Glutamatergic neuron (in vitro differentiated cells): ENCODE results near the gene ZNF544. TPM values are rescaled to one million over a fixed set of nuclear protein-coding genes. Genes with fewer than 3 reads are reported as not detected.

ENCODE experiments used
- DNase-seq: peaks from one replicate; pipeline ENCODE4 v3.0.0; 2022
- H3K27ac Mint-ChIP-seq: one replicate; pipeline ENCODE4 v1.8.0; 2020; ENCODE audit warnings: mild to moderate bottlenecking, mixed read lengths, inconsistent platforms; ENCODE audit not compliant: unreplicated experiment
- H3K27me3 Mint-ChIP-seq: one replicate; pipeline ENCODE4 v1.8.0; 2020; ENCODE audit warnings: mild to moderate bottlenecking, moderate library complexity, mixed read lengths, inconsistent platforms; ENCODE audit not compliant: unreplicated experiment
- H3K36me3 Mint-ChIP-seq: one replicate; pipeline ENCODE4 v1.8.0; 2020; ENCODE audit warnings: mild to moderate bottlenecking, mixed read lengths, inconsistent platforms; ENCODE audit not compliant: unreplicated experiment
- H3K4me1 Mint-ChIP-seq: one replicate; pipeline ENCODE4 v1.8.0; 2020; ENCODE audit warnings: mild to moderate bottlenecking, low read depth, mixed read lengths, inconsistent platforms; ENCODE audit not compliant: unreplicated experiment
- H3K4me3 Mint-ChIP-seq: one replicate; pipeline ENCODE4 v1.8.0; 2020; ENCODE audit warnings: mild to moderate bottlenecking, mixed read lengths, inconsistent platforms; ENCODE audit not compliant: unreplicated experiment
- H3K9me3 Mint-ChIP-seq: one replicate; pipeline ENCODE4 v1.8.0; 2020; ENCODE audit warnings: mild to moderate bottlenecking, moderate library complexity, mixed read lengths, inconsistent platforms; ENCODE audit not compliant: unreplicated experiment
- CTCF ChIP-seq: fragments of 200-600 bp; sonication (generic); IDR thresholded peaks from one replicate; pipeline ENCODE4 v1.5.0; 2021; ENCODE audit not compliant: partially characterized antibody, unreplicated experiment
- total RNA-seq: library from RNA; stranded (reverse); fragmentation: NEBNext Ultra II Directional; extraction: Animal tissue kit (Norgen Biotek cat#: 25700); gene quantifications from one replicate; pipeline ENCODE4 v1.2.1, GENCODE V29; 2021; ENCODE audit not compliant: unreplicated experiment

ZNF544 gene
- total RNA-seq, 1 donor from 2014 or later: 46.1 TPM

- H3K27ac Mint-ChIP-seq: no peak overlapping the region
- no peaks in the 10 kb centered on the region for H3K4me1 Mint-ChIP-seq
- peaks cover 13% of the 10 kb centered on the region for H3K27me3 Mint-ChIP-seq
- H3K4me3 Mint-ChIP-seq: no peak overlapping the region
- DNase-seq: no peak
- H3K9me3 Mint-ChIP-seq: peaks cover 64% of the 10 kb centered on the region
- H3K36me3 Mint-ChIP-seq: peaks cover 59% of the 10 kb centered on the region
- no peak for TF ChIP-seq CTCF
Measured at GRCh38 chr19:58265100-58265499, 36.4 kb downstream of the ZNF544 start.

GRCh38 chr19:58268344-58268743 is 39.6 kb downstream of the ZNF544 start:
- Mint-ChIP-seq H3K27me3 (peaks cover 7% of the 10 kb centered on the region), H3K27ac (no peak overlapping the region), H3K4me1 (no peaks in the 10 kb centered on the region), H3K36me3 (peaks cover 51% of the 10 kb centered on the region), H3K9me3 (peaks cover 47% of the 10 kb centered on the region), H3K4me3 (no peak overlapping the region)
- DNase-seq: no peak
- no peak for TF ChIP-seq CTCF

- DNase-seq: no peak
- Mint-ChIP-seq H3K4me3 (no peak overlapping the region), H3K4me1 (peaks cover 5% of the 10 kb centered on the region), H3K9me3 (peaks cover 39% of the 10 kb centered on the region), H3K27me3 (peaks cover 21% of the 10 kb centered on the region), H3K27ac (no peak overlapping the region), H3K36me3 (peaks cover 43% of the 10 kb centered on the region)
- no peak for TF ChIP-seq CTCF
Measured at GRCh38 chr19:58274771-58275201, 46.1 kb downstream of the ZNF544 start.

- H3K27ac Mint-ChIP-seq: no peak overlapping the region
- H3K36me3 Mint-ChIP-seq: peaks cover 35% of the 10 kb centered on the region
- peaks cover 23% of the 10 kb centered on the region for H3K27me3 Mint-ChIP-seq
- H3K9me3 Mint-ChIP-seq: peaks cover 39% of the 10 kb centered on the region
- H3K4me3 Mint-ChIP-seq: no peak overlapping the region
- no peak for TF ChIP-seq CTCF
- no peak for DNase-seq
- H3K4me1 Mint-ChIP-seq: peaks cover 13% of the 10 kb centered on the region
Measured at GRCh38 chr19:58275564-58275963, 46.9 kb downstream of the ZNF544 start.

- peaks cover 20% of the 10 kb centered on the region for H3K4me1 Mint-ChIP-seq
- H3K36me3 Mint-ChIP-seq: peaks cover 19% of the 10 kb centered on the region
- H3K4me3 Mint-ChIP-seq: peak overlapping the region; percentile 68
- H3K27ac Mint-ChIP-seq: peak overlapping the region; percentile 80
- peaks cover 21% of the 10 kb centered on the region for H3K27me3 Mint-ChIP-seq
- H3K9me3 Mint-ChIP-seq: peaks cover 31% of the 10 kb centered on the region
- no peak for DNase-seq
- TF ChIP-seq CTCF: no peak
Measured at GRCh38 chr19:58277197-58277596, 48.5 kb downstream of the ZNF544 start.
